Gastroesophageal sphincter (tissue), 4 donors: ENCODE measurements around the gene NUP210. TPM values are rescaled to one million over a fixed set of nuclear protein-coding genes. Genes with fewer than 3 reads are reported as not detected.

Source experiments
- ATAC-seq: fragments of 150-250 bp; one replicate; pipeline ENCODE4 v1.9.1; 2016; ENCODE audit warnings: mild to moderate bottlenecking, moderate library complexity
- H3K27ac ChIP-seq, 4 donors: fragments of 200-600 bp; sonication (generic) in 3 of 4; 1 replicate in 3 of 4; 2 replicates in 1 of 4; pipeline ENCODE4 v1.5.1; 2016 to 2019
- H3K27me3 ChIP-seq: fragments of 200-600 bp; sonication (generic); one replicate; pipeline ENCODE4 v1.5.1; 2019
- H3K36me3 ChIP-seq, 2 donors: fragments of 200-600 bp; sonication (generic); one replicate each; pipeline ENCODE4 v1.5.1; 2019; ENCODE audit warnings: control low read depth in 1 of 2
- H3K4me1 ChIP-seq, 3 donors: fragments of 200-600 bp; sonication (generic); 1 replicate in 2 of 3; 2 replicates in 1 of 3; pipeline ENCODE4 v1.5.1; 2016 to 2019; ENCODE audit warnings: control low read depth in 2 of 3
- H3K4me3 ChIP-seq, 2 donors: fragments of 200-600 bp; sonication (generic); one replicate each; pipeline ENCODE4 v1.5.1; 2019; ENCODE audit warnings: mild to moderate bottlenecking in 1 of 2, moderate library complexity in 1 of 2
- H3K9me3 ChIP-seq, 3 donors: fragments of 200-600 bp; sonication (generic); one replicate each; pipeline ENCODE4 v1.5.1; 2017 to 2019; ENCODE audit warnings: control low read depth in 2 of 3
- CTCF ChIP-seq, 4 experiments: fragments of 200-600 bp in 2 of 4; fragments of 450-650 bp in 2 of 4; sonication (generic) in 1 of 4; IDR thresholded peaks; one replicate each; pipeline ENCODE4 v1.5.1; 2017 to 2019; ENCODE audit warnings: antibody characterized with exemption in 4 of 4, mild to moderate bottlenecking in 2 of 4, moderate library complexity in 2 of 4
- EP300 ChIP-seq: sonication (generic); formaldehyde crosslinking; IDR thresholded peaks from one replicate; pipeline ENCODE4 v1.6.1; 2017; ENCODE audit warnings: antibody characterized with exemption, mild to moderate bottlenecking
- POLR2A ChIP-seq, 2 donors: fragments of 450-650 bp; IDR thresholded peaks; one replicate each; pipeline ENCODE4 v1.6.1; 2017; ENCODE audit warnings: antibody characterized with exemption in 2 of 2, mild to moderate bottlenecking in 2 of 2, moderate library complexity in 1 of 2
- POLR2AphosphoS5 ChIP-seq: sonication (generic); formaldehyde crosslinking; IDR thresholded peaks from one replicate; pipeline ENCODE4 v1.6.1; 2017; ENCODE audit warnings: antibody characterized with exemption
- WGBS, 2 donors: methylation state at CpG; one replicate each; pipeline ENCODE4 v1.1.5; 2018; ENCODE audit warnings: low coverage in 1 of 2; 5-methylcytosine and 5-hydroxymethylcytosine counted together
- total RNA-seq, 4 donors: library from RNA; depleted of rRNA; stranded (reverse); fragments of >200 nt; gene quantifications; one replicate each; pipeline ENCODE4 v1.1.0, GENCODE V29; 2016

NUP210 gene
- total RNA-seq, 4 donors from 2014 or later = 3.0 to 6.2 (median 4.5) TPM

- no peak for TF ChIP-seq POLR2AphosphoS5
- no peak for TF ChIP-seq POLR2A (IDR thresholded peaks at IDR 0.05)
- TF ChIP-seq CTCF (IDR thresholded peaks at IDR 0.05) = no peak
- no peak for TF ChIP-seq EP300
- ATAC-seq = no peak
- 93% methylated on average over 8 to 15 of the region's 24 CpGs for WGBS, 2 donors
- Histone ChIP-seq H3K27ac (no peak overlapping the region), H3K4me3 (no peak overlapping the region), H3K36me3 (peaks cover 0 to 74% of the 10 kb centered on the region in 2 donors), H3K27me3 (no peaks in the 10 kb centered on the region), H3K9me3 (no peaks in the 10 kb centered on the region), H3K4me1 (no peaks in the 10 kb centered on the region)
Measured at GRCh38 chr3:13365390-13366379, 54.4 kb downstream of the NUP210 start.

- TF ChIP-seq CTCF (IDR thresholded peaks at IDR 0.05) (no peak), POLR2AphosphoS5 (no peak), POLR2A (IDR thresholded peaks at IDR 0.05) (no peak), EP300 (no peak)
- Histone ChIP-seq H3K27ac (no peak overlapping the region), H3K27me3 (no peaks in the 10 kb centered on the region), H3K4me3 (no peak overlapping the region), H3K9me3 (no peaks in the 10 kb centered on the region), H3K36me3 (peaks cover 0 to 74% of the 10 kb centered on the region in 2 donors), H3K4me1 (no peaks in the 10 kb centered on the region)
- 72 to 74% methylated on average over 2 to 10 of the region's 12 CpGs for WGBS, 2 donors
- no peak for ATAC-seq
Measured at GRCh38 chr3:13364602-13365271, 55.4 kb downstream of the NUP210 start.

- Histone ChIP-seq H3K27ac (no peak overlapping the region), H3K9me3 (no peaks in the 10 kb centered on the region), H3K27me3 (no peaks in the 10 kb centered on the region), H3K4me1 (no peaks in the 10 kb centered on the region), H3K36me3 (peaks cover 0 to 85% of the 10 kb centered on the region in 2 donors), H3K4me3 (no peak overlapping the region)
- no peak for ATAC-seq
- 98 to 100% methylated on average over 4 to 8 of the region's 8 CpGs for WGBS, 2 donors
- TF ChIP-seq POLR2AphosphoS5 (no peak), EP300 (no peak), POLR2A (IDR thresholded peaks at IDR 0.05) (no peak), CTCF (IDR thresholded peaks at IDR 0.05) (no peak)
Measured at GRCh38 chr3:13362551-13362950, 57.6 kb downstream of the NUP210 start.

GRCh38 chr3:13359916-13360315, 60.2 kb downstream of the NUP210 start:
- no peaks in the 10 kb centered on the region for H3K9me3 ChIP-seq
- WGBS, 2 donors = 83 to 98% methylated on average over 1 to 6 of the region's 6 CpGs
- no peak for TF ChIP-seq EP300
- TF ChIP-seq CTCF (IDR thresholded peaks at IDR 0.05) = no peak
- no peak for TF ChIP-seq POLR2AphosphoS5
- no peak for ATAC-seq
- H3K4me3 ChIP-seq = no peak overlapping the region
- H3K27me3 ChIP-seq = no peaks in the 10 kb centered on the region
- no peaks in the 10 kb centered on the region for H3K4me1 ChIP-seq
- peaks cover 0 to 93% of the 10 kb centered on the region in 2 donors for H3K36me3 ChIP-seq
- H3K27ac ChIP-seq = no peak overlapping the region
